ENCODE measurements around the gene LRRC41. TPM values are rescaled to one million over a fixed set of nuclear protein-coding genes. Genes with fewer than 3 reads are reported as not detected.
"Not testable (repeated sequence)": the region's sequence is repeated elsewhere in the genome, so short reads cannot be mapped to it uniquely, and the experiment has no call there.

The LRRC41 gene
- total and polyA plus RNA-seq, 2 experiments from 2014 or later: 20.1 to 69.4 TPM

DNA sequence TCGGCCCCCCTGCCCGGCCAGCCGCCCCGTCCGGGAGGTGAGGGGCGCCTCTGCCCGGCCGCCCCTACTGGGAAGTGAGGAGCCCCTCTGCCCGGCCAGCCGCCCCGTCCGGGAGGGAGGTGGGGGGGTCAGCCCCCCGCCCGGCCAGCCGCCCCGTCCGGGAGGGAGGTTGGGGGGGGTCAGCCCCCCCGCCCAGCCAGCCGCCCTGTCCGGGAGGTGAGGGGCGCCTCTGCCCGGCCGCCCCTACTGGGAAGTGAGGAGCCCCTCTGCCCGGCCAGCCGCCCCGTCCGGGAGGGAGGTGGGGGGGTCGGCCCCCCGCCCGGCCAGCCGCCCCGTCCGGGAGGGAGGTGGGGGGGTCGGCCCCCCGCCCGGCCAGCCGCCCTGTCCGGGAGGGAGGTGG lies 61.7 kb downstream of the LRRC41 start:
- not testable (repeated sequence) for H3K27me3 ChIP-seq (ENCODE audit: insufficient read depth); H3K27me3 Mint-ChIP-seq (ENCODE audit: insufficient read depth, low read depth, poor library complexity); H3K27ac ChIP-seq (ENCODE audit: low read depth); H3K27ac Mint-ChIP-seq; H3K4me1 Mint-ChIP-seq; H3K79me2 ChIP-seq (replicated peaks; ENCODE audit: insufficient read depth); H3K4me1 ChIP-seq (ENCODE audit: insufficient read depth); H3F3A ChIP-seq (replicated peaks; ENCODE audit: low read depth); H2AFZ ChIP-seq; DNase-seq (ENCODE audit: low spot score); H3K4me2 ChIP-seq; ATAC-seq; H3K36me3 ChIP-seq (ENCODE audit: insufficient read depth); H3K4me3 Mint-ChIP-seq; H4K20me1 ChIP-seq (replicated peaks; ENCODE audit: insufficient read depth); H3K4me3 ChIP-seq; H3K9me2 ChIP-seq (ENCODE audit: insufficient read depth)
- peaks cover 24% of the 10 kb centered on the region for H3K36me3 Mint-ChIP-seq (ENCODE audit: low read depth)
- peaks cover 35% of the 10 kb centered on the region for H3K9me3 Mint-ChIP-seq

GRCh38 chr1:46238865-46239264 lies 64.6 kb downstream of the LRRC41 start:
- H3K4me1 ChIP-seq (ENCODE audit: insufficient read depth); H3K27me3 Mint-ChIP-seq (ENCODE audit: insufficient read depth, low read depth, poor library complexity); H3K4me2 ChIP-seq; DNase-seq (ENCODE audit: low spot score); H4K20me1 ChIP-seq (replicated peaks; ENCODE audit: insufficient read depth); H2AFZ ChIP-seq; H3K79me2 ChIP-seq (replicated peaks; ENCODE audit: insufficient read depth); H3K4me3 ChIP-seq; H3K36me3 ChIP-seq (ENCODE audit: insufficient read depth); H3K27me3 ChIP-seq (ENCODE audit: insufficient read depth); H3K27ac ChIP-seq (ENCODE audit: low read depth); H3K4me1 Mint-ChIP-seq; H3K9me2 ChIP-seq (ENCODE audit: insufficient read depth); H3K27ac Mint-ChIP-seq; H3F3A ChIP-seq (replicated peaks; ENCODE audit: low read depth); ATAC-seq; H3K4me3 Mint-ChIP-seq: not testable (repeated sequence)
- H3K36me3 Mint-ChIP-seq (ENCODE audit: low read depth): peaks cover 24% of the 10 kb centered on the region
- peaks cover 41% of the 10 kb centered on the region for H3K9me3 Mint-ChIP-seq

DNA sequence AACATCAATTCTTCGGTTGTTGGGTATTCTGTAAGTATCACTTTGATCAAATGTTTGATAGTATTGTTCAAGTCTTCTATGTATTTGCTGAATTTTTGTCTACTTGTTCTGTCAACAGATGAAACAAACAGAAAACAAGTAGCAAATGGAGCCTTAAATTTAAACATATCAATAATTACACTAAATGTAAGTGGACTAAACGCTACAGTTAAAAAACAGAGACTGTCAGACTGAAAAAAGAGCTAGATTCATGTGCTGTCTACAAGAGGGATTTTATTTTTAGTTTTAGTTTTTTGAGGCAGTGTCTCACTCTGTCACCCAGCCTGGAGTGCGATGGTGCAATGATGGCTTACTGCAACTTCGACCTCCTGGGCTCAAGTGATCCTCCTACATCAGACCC lies 66.5 kb downstream of the LRRC41 start:
- peaks cover 35% of the 10 kb centered on the region for H3K9me3 Mint-ChIP-seq
- no peaks in the 10 kb centered on the region for H3K79me2 ChIP-seq (replicated peaks; ENCODE audit: insufficient read depth)
- no peak overlapping the region for H3K4me2 ChIP-seq
- DNase-seq (ENCODE audit: low spot score): no peak
- no peak for ATAC-seq
- H3K36me3 ChIP-seq (ENCODE audit: insufficient read depth): no peaks in the 10 kb centered on the region
- no peak overlapping the region for H3K27ac Mint-ChIP-seq
- no peak overlapping the region for H3K4me3 Mint-ChIP-seq
- H4K20me1 ChIP-seq (replicated peaks; ENCODE audit: insufficient read depth): no peaks in the 10 kb centered on the region
- H3K4me1 ChIP-seq (ENCODE audit: insufficient read depth): no peaks in the 10 kb centered on the region
- H3K4me1 Mint-ChIP-seq: no peaks in the 10 kb centered on the region
- no peaks in the 10 kb centered on the region for H3K9me2 ChIP-seq (ENCODE audit: insufficient read depth)
- no peak overlapping the region for H3K27ac ChIP-seq (ENCODE audit: low read depth)
- no peaks in the 10 kb centered on the region for H3F3A ChIP-seq (replicated peaks; ENCODE audit: low read depth)
- H3K36me3 Mint-ChIP-seq (ENCODE audit: low read depth): peaks cover 19% of the 10 kb centered on the region
- H3K4me3 ChIP-seq: no peak overlapping the region
- no peak overlapping the region for H2AFZ ChIP-seq
- H3K27me3 ChIP-seq (ENCODE audit: insufficient read depth): no peaks in the 10 kb centered on the region
- H3K27me3 Mint-ChIP-seq (ENCODE audit: insufficient read depth, low read depth, poor library complexity): peaks cover 2% of the 10 kb centered on the region
- TF ChIP-seq REST (IDR thresholded peaks at IDR 0.05; ENCODE audit: unreplicated experiment) (no peak), EZH2phosphoT487 (IDR thresholded peaks at IDR 0.05; ENCODE audit: unreplicated experiment) (no peak), STAT1 (IDR thresholded peaks at IDR 0.05; ENCODE audit: unreplicated experiment) (no peak), EZH2 (IDR thresholded peaks at IDR 0.05; ENCODE audit: low read depth, unreplicated experiment) (no peak), CREB1 (CRISPR knock-in tag; IDR thresholded peaks at IDR 0.05; ENCODE audit: low read depth) (no peak), ZNF114 (CRISPR knock-in tag; IDR thresholded peaks at IDR 0.05) (no peak), NANOG (IDR thresholded peaks at IDR 0.05; ENCODE audit: borderline replicate concordance) (no peak), ETS1 (IDR thresholded peaks at IDR 0.05) (no peak), ZNF331 (CRISPR knock-in tag; IDR thresholded peaks at IDR 0.05; ENCODE audit: low read depth) (no peak)
- TF ChIP-seq, protein P1, sequence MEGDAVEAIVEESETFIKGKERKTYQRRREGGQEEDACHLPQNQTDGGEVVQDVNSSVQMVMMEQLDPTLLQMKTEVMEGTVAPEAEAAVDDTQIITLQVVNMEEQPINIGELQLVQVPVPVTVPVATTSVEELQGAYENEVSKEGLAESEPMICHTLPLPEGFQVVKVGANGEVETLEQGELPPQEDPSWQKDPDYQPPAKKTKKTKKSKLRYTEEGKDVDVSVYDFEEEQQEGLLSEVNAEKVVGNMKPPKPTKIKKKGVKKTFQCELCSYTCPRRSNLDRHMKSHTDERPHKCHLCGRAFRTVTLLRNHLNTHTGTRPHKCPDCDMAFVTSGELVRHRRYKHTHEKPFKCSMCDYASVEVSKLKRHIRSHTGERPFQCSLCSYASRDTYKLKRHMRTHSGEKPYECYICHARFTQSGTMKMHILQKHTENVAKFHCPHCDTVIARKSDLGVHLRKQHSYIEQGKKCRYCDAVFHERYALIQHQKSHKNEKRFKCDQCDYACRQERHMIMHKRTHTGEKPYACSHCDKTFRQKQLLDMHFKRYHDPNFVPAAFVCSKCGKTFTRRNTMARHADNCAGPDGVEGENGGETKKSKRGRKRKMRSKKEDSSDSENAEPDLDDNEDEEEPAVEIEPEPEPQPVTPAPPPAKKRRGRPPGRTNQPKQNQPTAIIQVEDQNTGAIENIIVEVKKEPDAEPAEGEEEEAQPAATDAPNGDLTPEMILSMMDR (conservative IDR thresholded peaks at IDR 0.05; ENCODE audit: low read depth in 2 of 2): no peak

All from GM23338 (cell line).